AG08396 (cell line): ENCODE results near the gene LHX1.

Experiments
- DNase-seq: peaks from one replicate; pipeline ENCODE4 v3.0.0; 2012; ENCODE audit warnings: low spot score, mixed read lengths

LHX1 gene

DNA sequence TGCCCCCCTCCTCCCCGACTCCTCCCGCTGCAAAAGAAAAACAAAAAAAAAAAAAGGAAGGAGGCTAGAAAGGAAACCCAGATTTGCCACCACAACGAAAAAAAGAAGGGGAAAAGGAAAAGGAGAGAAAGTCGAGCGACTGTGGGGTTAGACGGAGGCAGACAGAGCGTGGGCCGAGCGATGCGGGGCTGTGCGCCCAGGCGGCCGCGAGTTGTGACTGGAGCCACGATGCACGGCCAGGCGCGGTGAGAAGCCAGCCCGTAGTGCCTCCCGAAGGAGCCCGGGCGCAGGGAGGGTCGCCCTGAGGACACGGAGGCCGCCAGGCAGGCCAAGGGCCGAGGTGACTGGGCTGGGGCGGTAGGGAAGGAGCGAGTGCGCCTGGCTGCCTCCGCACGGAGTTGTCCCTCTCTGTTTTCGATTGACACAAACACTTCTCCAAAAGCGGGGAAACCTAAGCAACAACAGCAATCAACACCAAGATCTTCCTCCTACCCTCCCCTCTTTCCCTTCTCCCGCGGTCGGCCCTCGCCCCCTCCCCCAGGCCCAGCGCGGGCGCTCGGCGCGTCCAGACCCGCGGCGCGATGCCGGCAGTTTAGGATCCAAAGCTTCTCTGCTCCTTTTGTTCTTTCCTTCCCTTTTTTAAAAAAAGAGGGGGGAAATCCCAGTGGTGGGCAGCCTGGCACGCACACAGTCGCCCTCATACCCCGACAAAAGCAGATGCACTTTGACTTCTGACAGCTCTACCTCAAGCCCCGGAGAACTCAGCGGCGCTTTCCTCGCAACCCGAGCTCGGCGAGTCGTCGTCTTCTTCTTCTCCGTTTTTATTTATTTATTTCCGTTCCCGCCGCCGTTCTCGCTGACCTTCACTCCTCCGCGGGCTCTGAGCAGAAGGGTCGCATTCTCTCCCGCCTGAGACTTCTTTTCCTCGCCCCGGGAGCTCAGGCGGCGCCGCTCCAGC lies at the start of gene LHX1:
Gene LHX1, plus strand, starts transcription at position 475 of the 958 bp plus-strand sequence. CDS start 723 bp downstream, outside the sequence.
- no peak for DNase-seq

DNA sequence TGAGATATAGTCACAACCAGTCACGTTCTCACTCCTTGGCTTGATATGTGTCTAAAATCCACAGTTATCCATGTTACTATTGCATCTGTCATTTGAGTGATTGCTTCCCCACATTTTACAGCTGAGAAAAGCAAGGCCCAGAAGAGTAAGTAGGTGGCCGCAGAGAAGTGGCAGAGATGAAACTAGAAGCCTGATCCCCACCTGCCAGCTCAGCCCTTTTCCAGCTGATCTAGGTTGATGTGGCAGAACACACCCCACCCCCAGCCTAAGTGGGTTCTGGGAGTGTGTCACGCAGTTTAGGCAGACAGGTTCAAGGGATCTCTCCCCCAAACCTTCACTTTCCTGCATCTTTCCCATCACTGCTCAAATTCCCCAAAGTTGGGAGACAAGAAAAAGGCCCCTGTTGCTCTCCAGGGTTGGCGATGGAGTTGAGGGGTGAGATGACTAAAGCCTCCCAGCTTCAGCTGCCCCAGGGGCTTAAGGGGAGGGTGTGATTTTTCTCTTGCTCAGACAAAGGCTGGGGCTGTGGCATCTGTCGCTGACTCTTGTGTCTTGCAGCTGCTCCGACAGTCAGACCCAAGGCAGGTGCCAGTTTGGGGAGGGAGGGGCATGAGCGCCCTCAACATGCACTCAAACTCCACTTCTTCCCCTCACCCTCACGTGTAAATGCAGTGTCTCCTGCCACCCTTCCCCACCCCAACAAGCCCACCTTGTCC lies 48.9 kb upstream of the LHX1 start:
- no peak for DNase-seq

- DNase-seq, result no peak
Observed at GRCh38 chr17:36889770-36890349, 47.4 kb upstream of the LHX1 start.

GRCh38 chr17:36890398-36891168 lies 46.7 kb upstream of the LHX1 start:
- no peak for DNase-seq

GRCh38 chr17:36892112-36892838 lies 45.0 kb upstream of the LHX1 start:
- DNase-seq, result no peak

DNA sequence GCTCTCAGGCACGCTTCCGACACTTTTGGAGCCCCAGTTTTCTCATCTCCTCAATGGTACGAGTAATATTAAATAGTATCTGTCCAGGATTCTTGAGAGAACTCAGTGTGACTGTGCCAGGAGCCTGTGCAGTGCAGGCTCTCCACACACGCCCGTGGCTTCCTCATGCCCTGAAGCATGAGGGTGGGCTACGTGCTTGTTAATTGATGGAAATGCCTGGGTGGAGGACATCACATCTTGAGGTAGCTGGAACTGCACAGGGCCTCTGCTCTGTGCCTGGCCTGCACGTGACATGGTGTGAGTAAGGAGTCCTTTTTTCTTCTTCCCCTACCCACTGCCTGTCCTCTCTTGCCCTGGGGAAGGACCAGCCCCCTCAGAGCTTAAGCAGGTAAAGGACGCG lies 43.1 kb upstream of the LHX1 start:
- no peak for DNase-seq

GRCh38 chr17:36894925-36895324 lies 42.4 kb upstream of the LHX1 start:
- no peak for DNase-seq

DNA sequence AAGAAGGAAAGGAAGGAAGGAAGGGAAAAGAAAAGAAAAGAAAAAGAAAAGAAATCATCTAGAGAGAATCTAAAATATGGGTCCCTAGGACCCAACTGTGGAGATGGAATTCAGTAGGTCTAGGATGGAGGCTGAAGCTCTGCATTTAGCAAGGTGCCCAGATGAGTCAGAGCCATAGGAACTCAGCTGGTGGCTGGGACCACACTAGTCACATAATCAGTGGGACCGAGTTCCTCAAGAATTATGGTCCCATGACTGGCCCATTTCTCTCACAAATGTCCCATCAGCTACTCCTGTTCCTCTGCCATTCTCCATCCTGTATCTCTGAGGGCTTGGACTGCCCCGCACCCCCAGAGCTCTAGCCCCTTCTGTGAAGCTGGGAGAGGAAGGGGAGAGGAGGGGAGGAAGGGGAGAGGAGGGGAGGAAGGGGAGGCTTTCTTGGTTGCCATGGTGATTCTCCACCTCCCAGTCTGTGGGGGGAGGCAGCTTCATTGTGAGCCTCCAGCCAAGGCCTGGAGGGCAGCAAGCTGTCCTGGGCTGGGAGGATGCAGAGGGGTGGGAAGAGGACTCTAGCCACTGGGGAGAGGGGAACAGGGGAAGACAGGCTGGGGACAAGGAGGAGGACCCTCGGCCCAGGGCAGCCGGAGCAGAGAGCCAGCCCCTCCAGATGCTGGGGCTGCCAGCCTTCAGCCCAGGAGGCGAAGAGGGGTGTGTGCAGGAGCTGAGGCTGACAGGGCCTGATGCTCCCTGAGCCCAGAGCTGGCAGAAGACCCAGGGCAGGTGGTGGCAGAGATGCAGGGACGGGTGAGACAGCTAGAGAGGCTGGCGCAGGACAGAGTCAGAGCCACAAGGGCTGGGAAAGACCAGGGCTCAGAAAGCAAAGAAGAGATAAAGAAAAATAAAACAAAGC lies 37.8 kb upstream of the LHX1 start:
- DNase-seq, result no peak

DNA sequence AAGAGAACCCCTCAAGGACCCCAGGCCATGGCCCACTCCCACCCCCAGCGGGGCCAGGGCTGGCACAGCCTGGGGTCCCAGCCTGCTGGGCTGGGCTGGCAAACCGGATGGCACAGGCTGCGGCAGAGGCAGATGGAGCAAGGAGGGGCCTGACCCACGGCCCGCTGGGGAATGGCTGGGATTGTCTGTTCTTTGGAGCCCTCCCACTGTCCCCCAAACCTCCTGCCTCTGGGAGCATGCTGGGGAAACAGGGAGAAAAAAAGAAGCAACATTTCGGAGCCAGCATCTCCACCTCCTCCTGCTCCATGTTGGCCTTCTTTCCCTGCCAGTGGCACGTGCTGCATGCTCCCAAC lies 37.1 kb upstream of the LHX1 start:
- DNase-seq, result no peak

- no peak for DNase-seq
Observed at GRCh38 chr17:36901506-36901905, 35.8 kb upstream of the LHX1 start.

GRCh38 chr17:36907407-36907806 lies 29.9 kb upstream of the LHX1 start:
- no peak for DNase-seq

- DNase-seq, result no peak
Observed at GRCh38 chr17:36910513-36910912, 26.8 kb upstream of the LHX1 start.

DNA sequence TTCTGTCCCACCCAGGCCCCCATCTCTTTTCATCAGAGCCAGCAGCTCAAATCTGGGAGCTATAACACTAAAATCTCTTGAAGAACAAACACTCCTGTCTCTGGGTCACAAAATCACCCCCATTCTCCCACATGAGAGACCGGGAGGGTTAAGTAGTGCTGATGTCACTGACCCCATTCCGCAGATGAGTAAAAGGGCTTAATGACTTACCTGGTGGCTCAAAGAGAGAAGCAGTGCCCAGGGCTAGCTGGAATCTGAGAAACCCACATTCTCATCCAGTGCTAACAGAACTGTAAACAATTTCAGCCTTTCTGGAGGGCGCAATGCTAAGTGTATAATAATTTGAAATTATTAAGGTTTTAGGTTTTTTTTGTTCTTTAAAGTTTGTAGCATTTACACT lies 26.3 kb upstream of the LHX1 start:
- no peak for DNase-seq

DNA sequence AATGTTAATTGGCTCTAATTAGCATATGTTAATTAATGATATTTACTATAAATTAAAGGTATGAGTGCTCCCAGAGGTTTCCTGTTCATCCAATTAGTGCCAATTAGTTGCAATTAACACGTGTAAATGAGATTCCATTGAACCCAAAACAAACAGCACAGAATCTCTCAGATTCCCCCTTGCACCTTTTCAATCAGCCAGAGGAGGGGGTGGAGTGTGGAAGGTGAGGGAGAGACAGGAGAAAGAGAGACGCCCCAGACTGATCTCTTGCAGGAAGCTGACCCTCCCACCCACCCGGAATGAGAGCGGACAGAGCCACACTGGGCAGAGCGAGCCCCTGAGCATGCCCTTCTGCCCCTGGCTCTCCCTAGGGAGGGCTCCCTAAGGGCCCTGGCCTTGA lies 24.1 kb upstream of the LHX1 start:
- DNase-seq, result no peak

- no peak for DNase-seq
Observed at GRCh38 chr17:36918211-36918691, 19.0 kb upstream of the LHX1 start.

DNA sequence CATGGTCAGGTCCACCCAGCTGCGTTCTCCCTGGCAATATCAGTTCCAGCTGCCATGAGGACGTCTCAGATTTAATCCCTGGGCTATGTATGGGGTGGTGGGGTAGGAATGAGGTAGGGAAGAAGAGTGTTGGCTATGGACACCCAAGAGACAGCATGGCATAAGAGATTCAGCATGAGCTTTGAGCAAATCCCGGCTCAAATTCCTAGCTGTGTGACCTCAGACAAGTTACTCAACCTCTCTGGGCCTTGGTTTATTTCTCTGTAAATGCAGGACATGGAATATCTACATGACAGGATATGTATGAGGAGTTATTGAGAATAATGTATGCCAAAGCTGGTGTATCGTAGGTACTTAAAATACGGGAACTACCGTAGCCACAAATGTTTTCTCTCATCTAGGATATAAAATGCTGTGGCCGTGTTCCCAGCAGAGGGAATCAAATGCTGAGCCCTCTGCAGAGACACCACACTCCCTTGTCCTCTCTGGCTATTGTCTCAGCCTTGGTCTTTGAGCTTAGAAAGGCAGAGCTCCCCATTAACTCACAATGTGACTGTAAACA lies 17.8 kb upstream of the LHX1 start:
- DNase-seq, result no peak

DNA sequence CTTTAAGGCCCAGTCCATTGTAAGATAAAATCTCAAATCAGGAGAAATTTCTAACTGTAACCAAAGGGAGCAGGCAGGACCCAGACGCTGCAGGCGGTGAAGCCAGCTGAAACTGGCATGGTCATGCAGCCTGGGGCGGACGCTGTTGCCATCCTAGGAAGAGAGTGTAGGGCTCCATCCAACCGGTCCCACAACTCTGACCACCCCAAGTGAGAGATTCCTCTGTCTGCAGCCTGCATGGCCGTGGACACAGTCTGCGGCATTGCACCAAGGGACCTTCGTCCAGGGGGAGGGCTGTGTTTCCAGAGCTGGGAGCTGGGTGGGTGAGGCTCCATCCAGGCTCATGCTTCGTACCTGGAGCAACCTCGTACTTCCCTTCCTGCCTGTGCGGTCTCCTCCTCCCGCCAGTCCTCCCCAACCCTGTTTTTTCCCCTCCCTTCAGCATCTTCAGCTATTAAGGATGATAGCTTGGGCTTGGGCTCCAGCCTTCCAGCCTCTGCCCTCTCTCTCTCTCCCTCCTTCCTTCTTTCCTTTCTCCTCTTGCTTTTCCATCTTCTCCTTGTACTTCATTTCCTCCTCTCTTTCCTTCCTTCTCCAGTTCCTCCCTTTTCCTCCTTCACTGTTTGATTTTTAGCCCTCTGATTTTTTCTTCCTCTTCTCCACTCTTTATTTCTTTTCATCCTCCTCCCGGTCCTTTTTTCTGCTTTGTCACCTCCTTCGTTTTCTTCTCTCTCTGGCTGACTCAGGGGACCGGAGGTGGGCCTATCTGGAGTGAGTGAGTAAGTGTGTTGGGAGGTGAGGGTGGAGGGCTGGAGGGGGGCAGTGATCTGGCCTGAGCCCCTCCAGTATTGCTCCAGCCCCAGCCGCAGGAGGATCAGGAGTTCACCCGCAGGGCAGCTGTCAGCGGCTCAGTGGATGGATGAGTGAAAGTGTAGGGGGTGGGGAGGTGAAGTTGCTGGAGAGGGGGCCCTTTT lies 17.0 kb upstream of the LHX1 start:
- DNase-seq, result no peak

GRCh38 chr17:36921095-36921851 lies 16.0 kb upstream of the LHX1 start:
- no peak for DNase-seq
